HepG2 (cell line): ENCODE data around the gene CSNK1E. TPM values are rescaled to one million over a fixed set of nuclear protein-coding genes. Genes with fewer than 3 reads are reported as not detected.

Source experiments
- GZF1 ChIP-seq: sonication (generic); formaldehyde crosslinking; IDR thresholded peaks from 2 replicates; pipeline ENCODE4 v1.5.1; 2020; ENCODE audit warnings: mild to moderate bottlenecking, missing genetic modification reagents
- HMG20A ChIP-seq: IDR thresholded peaks from 2 replicates; pipeline ENCODE4 v1.6.1; 2016; ENCODE audit warnings: borderline replicate concordance
- HOXA7 ChIP-seq: sonication (generic); formaldehyde crosslinking; IDR thresholded peaks from 2 replicates; pipeline ENCODE4 v1.8.1; 2022; ENCODE audit warnings: mild to moderate bottlenecking, missing genetic modification reagents, moderate library complexity
- IRF9 ChIP-seq: sonication (generic); formaldehyde crosslinking; IDR thresholded peaks from 2 replicates; pipeline ENCODE4 v1.8.0; 2022; ENCODE audit warnings: missing genetic modification reagents, mild to moderate bottlenecking, borderline replicate concordance
- KMT2A ChIP-seq: sonication (generic); formaldehyde crosslinking; IDR thresholded peaks from 2 replicates; pipeline ENCODE4 v1.4.0; 2020; ENCODE audit warnings: missing genetic modification reagents
- LCORL ChIP-seq, 2 experiments: fragments of 450-650 bp in 1 of 2; sonication (generic) in 1 of 2; formaldehyde crosslinking in 1 of 2; IDR thresholded peaks; 2 replicates each; pipeline versions ENCODE4 v1.5.0 to v1.6.1; 2017 to 2020; ENCODE audit warnings: antibody characterized with exemption in 1 of 2, missing genetic modification reagents in 1 of 2
- MYC ChIP-seq: sonication (generic); formaldehyde crosslinking; IDR thresholded peaks from 2 replicates; pipeline ENCODE4 v1.9.0; 2021; ENCODE audit warnings: missing genetic modification reagents, borderline replicate concordance
- NONO ChIP-seq, 2 experiments: fragments of 450-650 bp in 1 of 2; sonication (generic) in 1 of 2; formaldehyde crosslinking in 1 of 2; IDR thresholded peaks in 1 of 2; conservative IDR thresholded peaks in 1 of 2; 2 replicates each; pipeline versions ENCODE4 v1.6.1 to v1.8.0; 2017 to 2022; ENCODE audit warnings: mild to moderate bottlenecking in 1 of 2, missing genetic modification reagents in 1 of 2, moderate library complexity in 1 of 2
- RAD21 ChIP-seq: fragments of 450-650 bp; formaldehyde crosslinking; IDR thresholded peaks from 2 replicates; pipeline ENCODE4 v1.5.0; 2020; ENCODE audit warnings: mild to moderate bottlenecking
- SP5 ChIP-seq: IDR thresholded peaks from 2 replicates; pipeline ENCODE4 v1.6.1; 2016; ENCODE audit warnings: low read depth, borderline replicate concordance
- TMF1 ChIP-seq: sonication (generic); formaldehyde crosslinking; IDR thresholded peaks from 2 replicates; pipeline ENCODE4 v1.8.1; 2022; ENCODE audit warnings: low read depth, missing genetic modification reagents
- ZNF225 ChIP-seq: sonication (generic); formaldehyde crosslinking; IDR thresholded peaks from 2 replicates; pipeline ENCODE4 v1.4.0; 2020; ENCODE audit warnings: mild to moderate bottlenecking, missing genetic modification reagents
- ZNF230 ChIP-seq: sonication (generic); formaldehyde crosslinking; IDR thresholded peaks from 2 replicates; pipeline ENCODE4 v1.4.0; 2020; ENCODE audit warnings: mild to moderate bottlenecking, missing genetic modification reagents
- ZNF570 ChIP-seq: sonication (generic); formaldehyde crosslinking; IDR thresholded peaks from 2 replicates; pipeline ENCODE4 v1.4.0; 2020; ENCODE audit warnings: mild to moderate bottlenecking, missing genetic modification reagents, borderline replicate concordance
- ZNF580 ChIP-seq: IDR thresholded peaks from 2 replicates; pipeline ENCODE4 v1.6.1; 2016; ENCODE audit warnings: low read depth, borderline replicate concordance
- ZNF589 ChIP-seq: sonication (generic); formaldehyde crosslinking; conservative IDR thresholded peaks from 2 replicates; pipeline ENCODE4 v1.8.0; 2022; ENCODE audit warnings: mild to moderate bottlenecking, moderate library complexity, missing genetic modification reagents
- polyA plus RNA-seq, 8 experiments: library from polyadenylated mRNA; depleted of rRNA in 3 of 8; stranded (reverse) in 7 of 8; unstranded in 1 of 8; fragments of >200 nt; fragmentation: Illumina TruSeq in 4 of 8; extraction: Trizol in 4 of 8; gene quantifications; 2 replicates each; pipeline versions ENCODE4 v1.2.1 to v1.2.3, GENCODE V29; 2011 to 2016; ENCODE audit warnings: low read depth in 4 of 8, missing spikeins in 1 of 8, mixed read lengths in 1 of 8; ENCODE audit not compliant: insufficient read depth in 1 of 8
- total RNA-seq, 5 experiments: library from RNA; depleted of rRNA; stranded (reverse); fragments of >200 nt; fragmentation: Illumina TruSeq; extraction: Trizol; gene quantifications; 2 replicates each; pipeline ENCODE4 v1.2.3, GENCODE V29; 2016; ENCODE audit warnings: low read depth in 1 of 5
- TF ChIP-seq, protein P1 (sequence below): sonication (generic); formaldehyde crosslinking; IDR thresholded peaks from 2 replicates; pipeline ENCODE4 v1.4.0; 2020; ENCODE audit warnings: missing genetic modification reagents
- TF ChIP-seq, protein P2 (sequence below): sonication (generic); formaldehyde crosslinking; IDR thresholded peaks from 2 replicates; pipeline ENCODE4 v1.4.0; 2020; ENCODE audit warnings: missing genetic modification reagents
- TF ChIP-seq, protein P3 (sequence below): IDR thresholded peaks from 2 replicates; pipeline ENCODE4 v1.6.1; 2012; ENCODE audit warnings: low read length, improper control_type of control experiment

The CSNK1E gene
- total and polyA plus RNA-seq, 2 of the 13 experiments (the other 11 are each of a cell fraction or from before 2014, with no cell fraction given), result 34.7 to 129 TPM

DNA sequence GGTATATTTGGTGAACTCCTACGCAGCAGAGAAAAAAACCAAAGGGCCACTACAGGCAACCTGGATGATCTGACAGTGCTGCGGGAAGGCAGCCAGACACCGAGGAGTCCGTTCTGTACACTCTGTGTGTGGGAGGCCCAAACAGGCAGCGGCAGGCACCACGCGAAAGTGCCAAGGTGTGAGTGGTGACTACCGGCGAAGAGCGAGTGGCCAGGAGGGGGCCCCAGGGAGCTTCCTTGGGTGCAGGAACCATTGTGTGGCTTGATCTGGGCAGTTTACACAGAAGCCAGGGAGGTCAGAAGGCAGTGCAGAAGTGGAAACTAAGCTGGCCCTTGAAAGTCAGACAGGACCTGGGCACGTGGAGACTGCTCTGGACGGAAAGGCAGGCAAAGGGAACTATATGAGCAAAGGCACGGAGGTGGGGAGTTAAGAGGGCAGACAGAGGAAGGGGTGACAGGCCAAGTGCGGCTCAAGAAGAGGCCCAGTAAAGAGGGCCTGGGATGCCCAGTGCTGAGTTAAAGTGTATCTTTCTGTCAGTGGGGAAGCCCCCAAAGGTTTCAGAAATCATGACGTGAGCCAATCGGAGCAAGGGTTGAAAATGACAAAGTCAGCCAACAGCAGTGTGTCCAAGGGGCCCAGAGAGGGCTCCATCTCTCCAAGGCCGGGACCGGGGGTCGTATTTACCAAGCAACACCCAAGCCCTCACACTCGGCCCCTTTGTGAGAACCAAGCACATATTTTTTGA, 55.0 kb downstream of the CSNK1E start (continued):
- TF ChIP-seq IRF9 (CRISPR knock-in tag) (peak; percentile 56; the same call in 1 of the 2 replicates), ZNF570 (CRISPR knock-in tag) (no peak), ZNF580 (0 out of 2 replicates have a peak, but pooled peaks have one; percentile 33), TMF1 (CRISPR knock-in tag) (0 out of 2 replicates have a peak, but pooled peaks have one; percentile 36), RAD21 (CRISPR knock-in tag) (peak; percentile 80), GZF1 (CRISPR knock-in tag) (peak; percentile 39; the same call in 1 of the 2 replicates), HMG20A (CRISPR knock-in tag) (0 out of 2 replicates have a peak, but pooled peaks have one; percentile 14), SP5 (no peak), KMT2A (CRISPR knock-in tag) (0 out of 2 replicates have a peak, but pooled peaks have one; percentile 70), ZNF230 (CRISPR knock-in tag) (no peak), ZNF225 (CRISPR knock-in tag) (no peak), HOXA7 (CRISPR knock-in tag) (no peak), LCORL (IDR thresholded peaks at IDR 0.05) (no peak), LCORL (CRISPR knock-in tag; IDR thresholded peaks at IDR 0.05) (peak; percentile 69), MYC (CRISPR knock-in tag) (peak; percentile 39; the same call in 1 of the 2 replicates), ZNF589 (no peak), NONO (IDR thresholded peaks at IDR 0.05) (no peak), NONO (CRISPR knock-in tag; conservative IDR thresholded peaks at IDR 0.05) (peak; percentile 50; the same call in 1 of the 2 replicates)
- TF ChIP-seq, protein P1, sequence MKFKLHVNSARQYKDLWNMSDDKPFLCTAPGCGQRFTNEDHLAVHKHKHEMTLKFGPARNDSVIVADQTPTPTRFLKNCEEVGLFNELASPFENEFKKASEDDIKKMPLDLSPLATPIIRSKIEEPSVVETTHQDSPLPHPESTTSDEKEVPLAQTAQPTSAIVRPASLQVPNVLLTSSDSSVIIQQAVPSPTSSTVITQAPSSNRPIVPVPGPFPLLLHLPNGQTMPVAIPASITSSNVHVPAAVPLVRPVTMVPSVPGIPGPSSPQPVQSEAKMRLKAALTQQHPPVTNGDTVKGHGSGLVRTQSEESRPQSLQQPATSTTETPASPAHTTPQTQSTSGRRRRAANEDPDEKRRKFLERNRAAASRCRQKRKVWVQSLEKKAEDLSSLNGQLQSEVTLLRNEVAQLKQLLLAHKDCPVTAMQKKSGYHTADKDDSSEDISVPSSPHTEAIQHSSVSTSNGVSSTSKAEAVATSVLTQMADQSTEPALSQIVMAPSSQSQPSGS, result peak; percentile 38; the same call in 1 of the 2 replicates
- TF ChIP-seq, protein P2, sequence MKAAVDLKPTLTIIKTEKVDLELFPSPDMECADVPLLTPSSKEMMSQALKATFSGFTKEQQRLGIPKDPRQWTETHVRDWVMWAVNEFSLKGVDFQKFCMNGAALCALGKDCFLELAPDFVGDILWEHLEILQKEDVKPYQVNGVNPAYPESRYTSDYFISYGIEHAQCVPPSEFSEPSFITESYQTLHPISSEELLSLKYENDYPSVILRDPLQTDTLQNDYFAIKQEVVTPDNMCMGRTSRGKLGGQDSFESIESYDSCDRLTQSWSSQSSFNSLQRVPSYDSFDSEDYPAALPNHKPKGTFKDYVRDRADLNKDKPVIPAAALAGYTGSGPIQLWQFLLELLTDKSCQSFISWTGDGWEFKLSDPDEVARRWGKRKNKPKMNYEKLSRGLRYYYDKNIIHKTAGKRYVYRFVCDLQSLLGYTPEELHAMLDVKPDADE (CRISPR knock-in tag), result no peak
- TF ChIP-seq, protein P3, sequence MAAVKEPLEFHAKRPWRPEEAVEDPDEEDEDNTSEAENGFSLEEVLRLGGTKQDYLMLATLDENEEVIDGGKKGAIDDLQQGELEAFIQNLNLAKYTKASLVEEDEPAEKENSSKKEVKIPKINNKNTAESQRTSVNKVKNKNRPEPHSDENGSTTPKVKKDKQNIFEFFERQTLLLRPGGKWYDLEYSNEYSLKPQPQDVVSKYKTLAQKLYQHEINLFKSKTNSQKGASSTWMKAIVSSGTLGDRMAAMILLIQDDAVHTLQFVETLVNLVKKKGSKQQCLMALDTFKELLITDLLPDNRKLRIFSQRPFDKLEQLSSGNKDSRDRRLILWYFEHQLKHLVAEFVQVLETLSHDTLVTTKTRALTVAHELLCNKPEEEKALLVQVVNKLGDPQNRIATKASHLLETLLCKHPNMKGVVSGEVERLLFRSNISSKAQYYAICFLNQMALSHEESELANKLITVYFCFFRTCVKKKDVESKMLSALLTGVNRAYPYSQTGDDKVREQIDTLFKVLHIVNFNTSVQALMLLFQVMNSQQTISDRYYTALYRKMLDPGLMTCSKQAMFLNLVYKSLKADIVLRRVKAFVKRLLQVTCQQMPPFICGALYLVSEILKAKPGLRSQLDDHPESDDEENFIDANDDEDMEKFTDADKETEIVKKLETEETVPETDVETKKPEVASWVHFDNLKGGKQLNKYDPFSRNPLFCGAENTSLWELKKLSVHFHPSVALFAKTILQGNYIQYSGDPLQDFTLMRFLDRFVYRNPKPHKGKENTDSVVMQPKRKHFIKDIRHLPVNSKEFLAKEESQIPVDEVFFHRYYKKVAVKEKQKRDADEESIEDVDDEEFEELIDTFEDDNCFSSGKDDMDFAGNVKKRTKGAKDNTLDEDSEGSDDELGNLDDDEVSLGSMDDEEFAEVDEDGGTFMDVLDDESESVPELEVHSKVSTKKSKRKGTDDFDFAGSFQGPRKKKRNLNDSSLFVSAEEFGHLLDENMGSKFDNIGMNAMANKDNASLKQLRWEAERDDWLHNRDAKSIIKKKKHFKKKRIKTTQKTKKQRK, result no peak
